ENCODE measurements around the gene TXNRD2. TPM values are rescaled to one million over a fixed set of nuclear protein-coding genes. Genes with fewer than 3 reads are reported as not detected.
A peak's percentile ranks its signal among the peaks of the same experiment; 100 is the strongest.

The TXNRD2 gene
- total RNA-seq, 3 donors from 2014 or later (not counting 1 experiment from before 2014, with no cell fraction given) = 23.5 to 37.3 (median 24.4) TPM

- H3K4me3 Mint-ChIP-seq = peak overlapping the region; percentile 69
- no peak for ATAC-seq
- Histone ChIP-seq H3K4me3 (ENCODE audit: low read length) (no peak overlapping the region), H3K27me3 (ENCODE audit: control insufficient read depth, insufficient read depth, low read length) (no peaks in the 10 kb centered on the region), H3K27ac (ENCODE audit: low read length) (no peak overlapping the region), H3K4me1 (ENCODE audit: control insufficient read depth, insufficient read depth, low read length) (peaks cover 27% of the 10 kb centered on the region), H3K36me3 (ENCODE audit: control insufficient read depth, insufficient read depth, low read length) (no peaks in the 10 kb centered on the region), H3K9me3 (ENCODE audit: control insufficient read depth, insufficient read depth, low read length) (no peaks in the 10 kb centered on the region)
- H3K27me3 Mint-ChIP-seq (ENCODE audit: low read depth in 2 of 2) = no peaks in the 10 kb centered on the region
- WGBS (ENCODE audit: insufficient coverage) = 80% methylated on average over 23 of the region's 24 CpGs
- H3K27ac Mint-ChIP-seq = no peak overlapping the region
- intact Hi-C loops (cut with micrococcal nuclease) = loop anchor here (2.0 kb wide), 1 partner anchor 29 kb away; the partner anchor contains the start of gene ARVCF
- H3K36me3 Mint-ChIP-seq = no peaks in the 10 kb centered on the region
- no peaks in the 10 kb centered on the region for H3K9me3 Mint-ChIP-seq
- no peak for DNase-seq
- peaks cover 0 to 16% of the 10 kb centered on the region in 2 donors for H3K4me1 Mint-ChIP-seq
- TF ChIP-seq CTCF (IDR thresholded peaks at IDR 0.05) = no peak
Measured at GRCh38 chr22:19987394-19988306, 46.0 kb upstream of the TXNRD2 start.

DNA sequence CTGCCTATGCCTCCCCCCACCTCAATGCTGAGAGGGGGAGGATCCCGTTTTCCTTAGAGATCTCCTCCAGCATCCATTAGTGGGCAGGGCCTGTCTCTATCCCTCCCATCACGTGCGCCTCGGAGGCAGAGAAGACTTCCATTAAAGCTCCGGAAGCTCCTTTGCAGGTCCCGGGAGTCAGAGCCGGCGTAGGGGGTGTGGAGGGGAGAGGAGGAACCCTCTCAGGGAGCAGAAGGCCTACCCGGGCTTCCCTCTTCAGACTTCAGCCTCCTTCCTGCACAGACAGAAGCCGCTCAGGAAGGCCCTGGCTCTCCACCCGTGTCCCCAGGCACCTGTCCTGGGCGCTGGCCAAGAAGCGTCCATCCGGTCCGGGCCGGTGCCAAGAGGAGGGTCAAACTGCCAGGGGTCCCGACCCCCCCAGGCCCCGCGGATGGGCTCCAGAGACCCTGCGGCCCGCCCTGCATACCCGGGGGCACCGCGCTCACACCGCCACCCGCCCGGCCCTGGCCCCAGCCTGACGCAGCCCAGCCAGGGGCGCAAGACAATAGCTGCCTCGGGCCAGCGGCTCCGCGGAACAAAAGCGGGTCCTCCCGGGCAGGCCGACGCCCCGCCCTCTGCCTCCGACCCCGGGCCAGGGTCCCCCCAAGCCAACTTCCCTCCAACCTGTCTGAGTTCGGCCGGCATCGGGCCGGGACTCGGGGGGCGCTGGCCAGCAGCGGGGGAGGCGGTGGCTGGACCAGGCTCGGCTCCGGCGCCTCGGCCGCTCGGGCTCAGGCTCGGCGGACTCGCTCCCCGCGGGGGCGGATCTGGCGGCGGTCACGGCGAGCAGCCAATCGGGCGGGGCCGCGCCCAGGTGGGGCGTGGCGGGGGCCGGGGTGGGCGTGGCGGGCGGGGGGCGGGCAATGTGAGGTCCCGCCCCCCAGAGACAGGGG is 45.1 kb upstream of the TXNRD2 start:
- peak; percentile 71 to 79 for DNase-seq
- no peaks in the 10 kb centered on the region for H3K9me3 Mint-ChIP-seq
- 3% methylated on average over 72 of the region's 76 CpGs for WGBS (ENCODE audit: insufficient coverage)
- Histone ChIP-seq H3K9me3 (ENCODE audit: control insufficient read depth, insufficient read depth, low read length) (no peaks in the 10 kb centered on the region), H3K36me3 (ENCODE audit: control insufficient read depth, insufficient read depth, low read length) (no peaks in the 10 kb centered on the region), H3K27me3 (ENCODE audit: control insufficient read depth, insufficient read depth, low read length) (no peaks in the 10 kb centered on the region), H3K4me1 (ENCODE audit: control insufficient read depth, insufficient read depth, low read length) (peaks cover 27% of the 10 kb centered on the region), H3K27ac (ENCODE audit: low read length) (no peak overlapping the region), H3K4me3 (ENCODE audit: low read length) (peak overlapping the region; percentile 40)
- TF ChIP-seq CTCF (IDR thresholded peaks at IDR 0.05) = no peak
- ATAC-seq = peak; percentile 91 to 98 (median 97)
- peaks cover 0 to 16% of the 10 kb centered on the region in 2 donors for H3K4me1 Mint-ChIP-seq
- no peaks in the 10 kb centered on the region for H3K27me3 Mint-ChIP-seq (ENCODE audit: low read depth in 2 of 2)
- no peak overlapping the region for H3K27ac Mint-ChIP-seq
- peak overlapping the region; percentile 75 for H3K4me3 Mint-ChIP-seq
- intact Hi-C loops (cut with micrococcal nuclease) = loop anchor here (2.0 kb wide), 1 partner anchor 30 kb away; the partner anchor contains the start of gene ARVCF
- H3K36me3 Mint-ChIP-seq = no peaks in the 10 kb centered on the region

GRCh38 chr22:19986011-19986409 is 44.4 kb upstream of the TXNRD2 start:
- H3K27me3 Mint-ChIP-seq (ENCODE audit: low read depth in 2 of 2) = no peaks in the 10 kb centered on the region
- H3K9me3 Mint-ChIP-seq = no peaks in the 10 kb centered on the region
- intact Hi-C loops (cut with micrococcal nuclease) = loop anchor here (2.0 kb wide), 1 partner anchor 31 kb away; the partner anchor contains the start of gene ARVCF
- 83% methylated on average over 2 of the region's 2 CpGs for WGBS (ENCODE audit: insufficient coverage)
- no peaks in the 10 kb centered on the region for H3K36me3 ChIP-seq (ENCODE audit: control insufficient read depth, insufficient read depth, low read length)
- no peak overlapping the region for H3K27ac ChIP-seq (ENCODE audit: low read length)
- H3K36me3 Mint-ChIP-seq = no peaks in the 10 kb centered on the region
- peaks cover 27% of the 10 kb centered on the region for H3K4me1 ChIP-seq (ENCODE audit: control insufficient read depth, insufficient read depth, low read length)
- no peak for TF ChIP-seq CTCF (IDR thresholded peaks at IDR 0.05)
- H3K27ac Mint-ChIP-seq = no peak overlapping the region
- peaks cover 0 to 16% of the 10 kb centered on the region in 2 donors for H3K4me1 Mint-ChIP-seq
- no peak overlapping the region for H3K4me3 ChIP-seq (ENCODE audit: low read length)
- peak overlapping the region; percentile 75 for H3K4me3 Mint-ChIP-seq
- DNase-seq = no peak
- no peaks in the 10 kb centered on the region for H3K9me3 ChIP-seq (ENCODE audit: control insufficient read depth, insufficient read depth, low read length)
- no peak for ATAC-seq
- H3K27me3 ChIP-seq (ENCODE audit: control insufficient read depth, insufficient read depth, low read length) = no peaks in the 10 kb centered on the region
